ENCODE measurements around the gene ZNF324. TPM values are rescaled to one million over a fixed set of nuclear protein-coding genes. Genes with fewer than 3 reads are reported as not detected.
"Not testable (repeated sequence)": the region's sequence is repeated elsewhere in the genome, so short reads cannot be mapped to it uniquely, and the experiment has no call there.

ZNF324 gene
- total and polyA plus RNA-seq, 11 donors, result 2.5 to 10.1 (median 5.3) TPM

- H3K4me3 ChIP-seq, result no peak overlapping the region
- ATAC-seq (no peak), DNase-seq (no peak)
- no peaks in the 10 kb centered on the region for H3K27me3 ChIP-seq
- intact Hi-C loops (cut with DNase I), result no loop called here
- no peak for TF ChIP-seq POLR2A (IDR thresholded peaks at IDR 0.05)
- TF ChIP-seq, protein P1, sequence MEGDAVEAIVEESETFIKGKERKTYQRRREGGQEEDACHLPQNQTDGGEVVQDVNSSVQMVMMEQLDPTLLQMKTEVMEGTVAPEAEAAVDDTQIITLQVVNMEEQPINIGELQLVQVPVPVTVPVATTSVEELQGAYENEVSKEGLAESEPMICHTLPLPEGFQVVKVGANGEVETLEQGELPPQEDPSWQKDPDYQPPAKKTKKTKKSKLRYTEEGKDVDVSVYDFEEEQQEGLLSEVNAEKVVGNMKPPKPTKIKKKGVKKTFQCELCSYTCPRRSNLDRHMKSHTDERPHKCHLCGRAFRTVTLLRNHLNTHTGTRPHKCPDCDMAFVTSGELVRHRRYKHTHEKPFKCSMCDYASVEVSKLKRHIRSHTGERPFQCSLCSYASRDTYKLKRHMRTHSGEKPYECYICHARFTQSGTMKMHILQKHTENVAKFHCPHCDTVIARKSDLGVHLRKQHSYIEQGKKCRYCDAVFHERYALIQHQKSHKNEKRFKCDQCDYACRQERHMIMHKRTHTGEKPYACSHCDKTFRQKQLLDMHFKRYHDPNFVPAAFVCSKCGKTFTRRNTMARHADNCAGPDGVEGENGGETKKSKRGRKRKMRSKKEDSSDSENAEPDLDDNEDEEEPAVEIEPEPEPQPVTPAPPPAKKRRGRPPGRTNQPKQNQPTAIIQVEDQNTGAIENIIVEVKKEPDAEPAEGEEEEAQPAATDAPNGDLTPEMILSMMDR (IDR thresholded peaks at IDR 0.05), result no peak
- H3K27ac ChIP-seq, result no peak overlapping the region
- 82 to 95% (median 86%) methylated on average over 2 of the region's 2 CpGs for WGBS, 4 donors
- no peaks in the 10 kb centered on the region for H3K9me3 ChIP-seq
- peaks cover 0 to 24% (median 10%) of the 10 kb centered on the region in 9 donors for H3K36me3 ChIP-seq
- no peaks in the 10 kb centered on the region for H3K4me1 ChIP-seq
Observed at GRCh38 chr19:58483776-58484175, 16.9 kb downstream of the ZNF324 start.

DNA sequence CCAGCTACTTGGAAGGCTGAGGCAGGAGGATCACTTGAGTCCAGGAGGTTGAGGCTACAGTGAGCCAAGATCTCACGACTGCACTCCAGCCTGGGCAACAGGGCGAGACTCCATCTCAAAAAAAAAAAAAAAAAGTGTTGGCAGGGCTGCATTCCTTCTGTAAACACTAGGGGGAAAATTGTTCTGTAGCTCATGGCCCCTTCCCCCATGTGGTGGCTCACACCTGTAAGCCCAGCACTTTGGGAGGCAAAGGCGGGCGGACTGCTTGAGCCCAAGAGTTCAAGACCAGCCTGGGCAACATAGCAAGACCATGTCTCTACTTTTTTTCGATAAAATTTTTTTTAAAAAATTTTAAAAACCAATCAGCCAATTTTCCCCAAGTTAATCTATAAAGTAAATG, 17.5 kb downstream of the ZNF324 start:
- H3K4me3 ChIP-seq; H3K27me3 ChIP-seq; H3K27ac ChIP-seq; intact Hi-C loops (cut with DNase I); ATAC-seq; H3K4me1 ChIP-seq; H3K9me3 ChIP-seq; DNase-seq: not testable (repeated sequence)
- peaks cover 0 to 21% (median 8%) of the 10 kb centered on the region in 9 donors for H3K36me3 ChIP-seq
- 90 to 93% (median 93%) methylated on average over 5 of the region's 5 CpGs for WGBS, 4 donors

DNA sequence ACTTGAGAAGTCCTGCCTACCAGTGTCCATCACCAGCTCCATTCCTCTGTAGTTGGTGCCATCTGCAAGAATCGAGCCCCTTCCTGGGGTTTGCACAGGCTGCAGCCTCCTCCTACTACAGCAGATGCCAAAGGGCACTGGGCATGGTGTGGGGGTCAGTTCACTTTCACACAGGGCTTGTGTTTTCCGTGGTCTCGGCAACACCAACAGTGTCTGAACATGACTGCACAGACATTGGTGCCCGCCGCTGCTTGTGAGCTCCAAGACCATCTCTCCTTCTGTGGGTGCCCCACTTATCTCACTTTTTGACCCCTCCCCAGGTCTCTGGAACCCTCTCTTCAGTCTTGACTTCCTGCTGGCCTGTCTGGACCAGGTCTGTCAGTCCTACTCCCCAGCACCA, 24.5 kb downstream of the ZNF324 start:
- Histone ChIP-seq H3K27ac (no peak overlapping the region), H3K4me1 (no peaks in the 10 kb centered on the region), H3K4me3 (no peak overlapping the region), H3K27me3 (no peaks in the 10 kb centered on the region), H3K9me3 (no peaks in the 10 kb centered on the region), H3K36me3 (no peaks in the 10 kb centered on the region)
- ATAC-seq, result no peak
- no peak for DNase-seq
- TF ChIP-seq POLR2A (IDR thresholded peaks at IDR 0.05), result no peak
- TF ChIP-seq, protein P1 (IDR thresholded peaks at IDR 0.05), result no peak
- WGBS, 4 donors, result 86 to 90% (median 89%) methylated on average over 5 of the region's 5 CpGs
- intact Hi-C loops (cut with DNase I), result no loop called here

GRCh38 chr19:58492265-58492664, 25.4 kb downstream of the ZNF324 start:
- no peak for ATAC-seq
- no peak overlapping the region for H3K27ac ChIP-seq
- WGBS, 4 donors, result 90 to 93% (median 91%) methylated on average over 14 of the region's 14 CpGs
- no peak overlapping the region for H3K4me3 ChIP-seq
- H3K9me3 ChIP-seq, result no peaks in the 10 kb centered on the region
- DNase-seq, result no peak
- H3K27me3 ChIP-seq, result no peaks in the 10 kb centered on the region
- no peaks in the 10 kb centered on the region for H3K4me1 ChIP-seq
- TF ChIP-seq, protein P1 (IDR thresholded peaks at IDR 0.05), result no peak
- TF ChIP-seq POLR2A (IDR thresholded peaks at IDR 0.05), result no peak
- no peaks in the 10 kb centered on the region for H3K36me3 ChIP-seq
- intact Hi-C loops (cut with DNase I), result no loop called here

GRCh38 chr19:58497634-58498170, 30.8 kb downstream of the ZNF324 start:
- no peak overlapping the region for H3K4me3 ChIP-seq
- H3K9me3 ChIP-seq, result no peaks in the 10 kb centered on the region
- ATAC-seq (no peak), DNase-seq (no peak)
- WGBS, 4 donors, result 84 to 90% (median 85%) methylated on average over 8 of the region's 8 CpGs
- intact Hi-C loops (cut with DNase I), result no loop called here
- no peak overlapping the region for H3K27ac ChIP-seq
- H3K27me3 ChIP-seq, result no peaks in the 10 kb centered on the region
- peaks cover 0 to 27% (median 22%) of the 10 kb centered on the region in 12 donors for H3K4me1 ChIP-seq
- no peak for TF ChIP-seq POLR2A (IDR thresholded peaks at IDR 0.05)
- TF ChIP-seq, protein P1 (IDR thresholded peaks at IDR 0.05), result no peak
- no peaks in the 10 kb centered on the region for H3K36me3 ChIP-seq
